HT-29 (cell line): Measurements from ENCODE around the gene LNP1. TPM values are rescaled to one million over a fixed set of nuclear protein-coding genes. Genes with fewer than 3 reads are reported as not detected.
A peak's percentile ranks its signal among the peaks of the same experiment; 100 is the strongest.
"Not testable (repeated sequence)": the region's sequence is repeated elsewhere in the genome, so short reads cannot be mapped to it uniquely, and the experiment has no call there.

Experiments
- DNase-seq: peaks from one replicate; pipeline ENCODE4 v3.0.0-alpha.2; 2015; ENCODE audit warnings: low spot score
- total RNA-seq: library from RNA; depleted of rRNA; stranded (reverse); fragments of >200 nt; shearing (Covaris generic); gene quantifications from 2 replicates; pipeline ENCODE4 v1.2.3, GENCODE V29; 2014; rRNA removed

LNP1 gene
- total RNA-seq, 1 experiment from 2014 or later: 0.81 TPM

DNA sequence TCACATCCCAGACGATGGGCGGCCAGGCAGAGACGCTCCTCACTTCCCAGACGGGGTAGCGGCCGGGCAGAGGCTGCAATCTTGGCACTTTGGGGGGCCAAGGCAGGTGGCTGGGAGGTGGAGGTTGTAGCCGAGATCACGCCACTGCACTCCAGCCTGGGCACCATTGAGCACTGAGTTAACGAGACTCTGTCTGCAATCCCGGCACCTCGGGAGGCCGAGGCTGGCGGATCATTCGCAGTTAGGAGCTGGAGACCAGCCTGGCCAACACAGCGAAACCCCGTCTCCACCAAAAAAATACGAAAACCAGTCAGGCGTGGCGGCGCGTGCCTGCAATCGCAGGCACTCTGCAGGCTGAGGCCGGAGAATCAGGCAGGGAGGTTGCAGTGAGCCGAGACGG, 77.2 kb downstream of the LNP1 start:
- not testable (repeated sequence) for DNase-seq

DNA sequence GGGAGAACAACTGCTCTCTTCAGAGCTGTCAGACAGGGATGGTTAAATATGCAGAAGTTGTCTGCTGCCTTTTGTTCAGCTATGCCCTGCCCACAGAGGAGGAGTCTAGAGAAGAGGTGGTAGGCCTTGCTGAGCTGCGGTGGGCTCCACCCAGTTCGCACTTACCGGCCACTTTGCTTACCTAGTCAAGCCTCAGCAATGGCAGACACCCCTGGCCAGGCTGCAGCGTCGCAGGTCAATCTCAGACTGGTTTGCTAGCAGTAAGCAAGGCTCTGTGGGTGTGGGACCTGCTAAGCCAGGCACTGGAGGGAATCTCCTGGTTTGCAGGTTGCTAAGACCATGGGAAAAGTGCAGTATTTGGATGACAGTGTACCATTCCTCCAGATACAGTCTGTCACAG, 78.7 kb downstream of the LNP1 start:
- no peak for DNase-seq

DNA sequence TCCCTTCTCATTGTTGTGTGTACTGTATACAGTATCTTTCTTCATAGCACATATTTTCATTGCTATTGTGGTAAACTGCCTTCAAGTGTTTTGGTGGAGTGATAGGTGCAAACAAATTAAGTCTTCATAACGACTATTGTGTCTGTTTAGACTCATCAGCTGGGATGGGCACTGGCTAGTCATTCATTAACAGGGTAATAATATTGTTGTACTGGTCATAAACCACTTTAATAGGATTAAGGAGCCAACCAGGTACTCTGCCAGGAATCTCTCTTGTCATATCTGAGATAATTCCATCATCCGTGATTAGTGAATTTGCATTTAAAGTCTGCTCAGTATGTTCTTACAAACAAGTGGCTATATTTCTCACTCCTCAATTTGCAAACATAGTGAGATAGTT, 80.8 kb downstream of the LNP1 start:
- DNase-seq: no peak

DNA sequence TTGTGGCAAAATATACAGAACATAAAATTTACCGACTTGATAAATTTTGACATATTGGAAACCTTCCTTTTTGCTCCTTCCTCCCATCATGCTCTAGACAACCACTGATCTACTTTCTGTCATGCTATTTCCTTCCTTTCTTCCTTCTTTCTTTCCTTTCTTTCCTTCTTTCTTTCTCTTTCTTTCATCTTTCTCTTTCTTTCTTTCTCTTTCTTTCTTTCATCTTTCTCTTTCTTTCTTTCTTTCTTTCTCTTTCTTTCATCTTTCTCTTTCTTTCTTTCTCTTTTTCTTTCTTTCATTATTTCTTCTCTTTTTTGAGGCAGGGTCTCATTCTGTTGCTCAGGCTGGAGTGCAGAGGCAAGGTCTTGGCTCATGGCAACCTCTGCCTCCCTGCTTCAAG, 82.2 kb downstream of the LNP1 start:
- no peak for DNase-seq

- no peak for DNase-seq
Measured at GRCh38 chr3:100486808-100487207, 85.5 kb downstream of the LNP1 start.

DNA sequence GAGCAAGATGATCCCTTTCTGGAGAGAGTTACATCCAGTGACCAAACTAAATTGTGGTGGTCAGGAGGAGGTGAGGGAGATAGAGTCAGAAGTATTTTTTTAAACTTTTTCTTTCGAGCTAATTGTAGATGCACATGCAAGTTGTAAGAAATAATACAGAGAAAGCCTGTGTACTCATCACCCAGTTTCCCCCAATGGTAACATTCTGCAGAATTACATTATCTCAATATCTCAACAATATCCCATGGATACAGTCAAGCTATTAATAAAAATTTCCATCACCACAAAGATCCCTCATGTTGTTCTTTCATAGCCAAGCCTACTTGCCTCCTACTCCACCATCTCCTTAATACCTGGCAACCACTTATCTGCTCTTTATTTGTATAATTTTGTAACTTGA, 87.8 kb downstream of the LNP1 start:
- no peak for DNase-seq

DNA sequence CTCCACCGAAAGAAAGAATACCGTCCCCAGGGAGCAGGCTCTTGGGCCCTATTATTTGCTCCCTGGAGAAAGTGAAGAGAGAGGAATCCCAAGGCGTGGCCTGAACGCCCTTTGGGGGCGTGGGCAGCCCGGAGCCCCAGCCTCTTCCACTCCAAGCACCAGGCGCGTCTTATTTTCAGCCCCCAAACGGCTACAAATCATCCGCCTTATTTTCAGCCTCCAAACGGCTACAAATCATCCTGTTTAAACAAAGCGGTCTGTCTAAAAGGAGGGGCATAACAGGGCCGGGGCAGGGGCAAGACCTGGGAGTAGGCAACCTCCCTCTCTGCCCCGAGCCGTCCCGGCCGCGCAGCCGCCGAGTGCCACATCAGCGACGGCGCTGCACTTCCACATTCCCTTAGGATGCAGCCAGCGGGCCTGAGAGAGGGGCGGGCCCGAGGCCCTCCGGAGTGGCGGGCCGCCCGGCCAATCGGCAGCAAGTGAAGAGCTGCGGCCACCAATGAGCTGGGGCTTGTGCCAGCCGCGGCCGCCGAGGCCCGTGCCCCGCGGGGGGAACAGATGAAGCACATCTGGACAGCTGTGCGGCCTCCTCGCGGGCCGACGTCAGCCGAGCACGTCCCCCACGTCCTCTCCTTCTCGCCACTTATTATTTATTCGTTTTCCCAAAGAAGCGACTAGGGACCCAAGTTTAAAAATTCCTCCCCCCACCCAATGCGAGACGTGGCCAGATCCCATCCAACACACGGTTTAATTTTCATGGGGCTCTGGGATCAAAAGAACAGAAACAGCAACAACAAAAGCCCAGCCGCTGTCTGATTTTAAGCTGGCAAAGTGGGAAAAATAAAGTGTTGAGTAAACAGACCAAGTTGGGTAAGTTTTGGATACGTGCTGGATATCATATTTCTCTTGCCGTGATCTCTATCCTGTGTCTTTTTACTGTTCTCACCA, 91.0 kb downstream of the LNP1 start, which contains the start of gene TMEM45A:
TMEM45A (plus strand) TSS at position 561 of the 948 bp plus-strand sequence. CDS start 62,593 bp downstream, outside the sequence.
- peak; percentile 93 for DNase-seq

DNA sequence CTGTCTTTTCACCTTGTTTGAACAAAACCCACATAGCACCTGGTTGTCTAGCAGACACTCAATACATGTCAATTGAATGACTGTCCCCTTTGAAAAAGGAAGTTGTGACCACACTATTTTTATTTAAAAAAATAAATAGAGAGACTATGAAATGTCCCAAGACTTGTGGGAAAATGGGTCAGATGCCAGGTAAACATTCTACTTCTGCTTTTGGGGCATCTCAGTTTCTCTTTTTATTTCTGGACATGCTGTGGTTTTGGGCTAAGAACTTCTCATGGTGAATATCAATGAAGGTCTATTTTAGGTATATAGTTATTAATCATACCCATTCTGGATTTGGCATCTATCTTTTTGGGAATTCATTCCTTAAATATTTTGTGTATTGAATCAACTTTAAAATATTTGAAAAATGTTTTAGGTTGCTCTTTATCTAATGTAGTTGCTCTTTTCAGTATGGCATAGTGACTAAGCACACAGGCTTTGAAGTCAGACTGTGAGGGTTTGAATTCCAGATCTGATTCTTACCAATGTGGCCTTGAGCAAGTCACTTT, 95.4 kb downstream of the LNP1 start:
- no peak for DNase-seq

DNA sequence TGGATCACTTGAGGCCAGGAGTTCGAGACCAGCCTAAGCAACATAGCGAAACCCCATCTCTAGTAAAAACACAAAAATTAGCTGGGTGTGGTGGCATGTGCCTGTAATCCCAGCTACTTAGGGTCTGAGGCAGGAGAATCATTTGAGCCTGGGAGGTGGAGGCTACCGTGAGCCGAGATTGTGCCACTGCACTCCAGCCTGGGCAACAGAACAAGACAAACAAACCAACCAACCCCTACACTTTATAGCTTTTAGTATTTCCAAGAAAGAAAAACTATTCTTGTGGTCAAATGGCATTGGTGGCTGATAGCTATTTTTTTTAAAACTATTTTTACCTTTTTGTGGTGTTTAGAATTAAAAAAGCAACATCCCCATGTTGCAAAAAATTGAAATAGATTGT, 98.3 kb downstream of the LNP1 start:
- DNase-seq: no peak

- no peak for DNase-seq
Measured at GRCh38 chr3:100500320-100500880, 99.1 kb downstream of the LNP1 start.

GRCh38 chr3:100503448-100503847, 102.1 kb downstream of the LNP1 start:
- no peak for DNase-seq

Other genes starting within 250 kb of the LNP1 start
- gene TBC1D23, start 140.5 kb upstream of the LNP1 start, total RNA-seq: 9.4 and 10.6 TPM in 2 replicates
- 22.0 and 27.0 TPM in 2 replicates for gene NIT2, start 66.8 kb upstream of the LNP1 start, total RNA-seq
- gene TOMM70, start 450 bp upstream of the LNP1 start, total RNA-seq: 43.7 and 49.3 TPM in 2 replicates
- gene TMEM45A, start 91.1 kb downstream of the LNP1 start, total RNA-seq: 0.13 and 0.65 TPM in 2 replicates
- gene ADGRG7, start 208.1 kb downstream of the LNP1 start, total RNA-seq: 0.08 and 0.13 TPM in 2 replicates